HPDE6-E6E7 (cell line): Measurements from ENCODE around the gene ERBB4.

ENCODE experiments used
- DNase-seq: peaks from one replicate; pipeline ENCODE4 v3.0.0; 2011; ENCODE audit warnings: missing footprints; ENCODE audit errors: extremely low spot score

ERBB4 gene

DNA sequence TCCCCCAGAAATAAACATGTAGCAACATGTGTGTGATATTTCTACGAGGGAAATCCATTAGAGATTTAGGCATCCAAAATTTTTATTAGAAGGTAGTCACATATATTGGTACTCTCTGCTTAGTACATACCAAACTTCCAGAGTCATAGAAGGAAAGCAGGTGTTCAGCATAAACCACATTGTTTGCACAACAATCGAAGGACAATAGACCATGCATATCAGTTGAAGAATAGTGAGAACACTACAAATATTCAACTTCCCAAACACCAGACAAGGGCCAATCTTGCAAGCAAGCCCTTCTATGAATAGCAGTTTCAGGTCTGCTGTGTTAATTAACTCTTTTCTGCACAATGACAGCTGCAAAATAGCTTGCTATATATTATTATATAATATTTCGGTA is 702.2 kb downstream of the ERBB4 start:
- no peak for DNase-seq

GRCh38 chr2:211835695-211836094 is 702.9 kb downstream of the ERBB4 start:
- no peak for DNase-seq

DNA sequence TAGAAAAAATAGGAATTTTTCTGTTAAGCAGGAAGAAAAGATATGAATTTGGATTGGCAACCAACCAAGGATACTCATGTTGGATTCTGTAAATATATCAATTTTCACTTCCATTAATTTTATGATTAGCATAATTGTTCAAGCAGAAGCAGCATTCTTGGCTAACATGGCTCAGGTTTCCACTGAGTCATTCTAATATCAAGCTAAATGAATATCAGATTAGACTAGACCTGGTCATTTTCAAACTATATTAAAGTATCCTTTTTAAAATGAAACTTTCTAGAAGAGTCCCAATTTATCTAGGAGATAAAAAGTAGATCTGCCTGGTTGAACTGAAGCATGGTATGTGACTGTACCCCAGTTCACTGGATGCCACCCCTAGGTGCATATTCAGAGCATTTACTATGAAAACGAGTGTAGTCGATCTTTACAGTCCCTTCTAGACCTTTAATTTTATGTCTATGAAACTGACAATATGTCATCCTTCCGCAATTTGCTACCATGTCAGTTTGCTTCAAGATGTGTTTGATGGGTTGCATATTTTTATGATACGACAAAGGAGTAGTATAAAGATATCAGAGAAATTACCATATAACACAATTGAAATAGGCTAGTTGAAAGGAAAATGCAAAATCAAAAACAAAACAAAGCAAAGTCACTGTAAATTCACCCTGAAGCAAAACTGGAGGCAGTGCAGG is 704.9 kb downstream of the ERBB4 start:
- DNase-seq = no peak

DNA sequence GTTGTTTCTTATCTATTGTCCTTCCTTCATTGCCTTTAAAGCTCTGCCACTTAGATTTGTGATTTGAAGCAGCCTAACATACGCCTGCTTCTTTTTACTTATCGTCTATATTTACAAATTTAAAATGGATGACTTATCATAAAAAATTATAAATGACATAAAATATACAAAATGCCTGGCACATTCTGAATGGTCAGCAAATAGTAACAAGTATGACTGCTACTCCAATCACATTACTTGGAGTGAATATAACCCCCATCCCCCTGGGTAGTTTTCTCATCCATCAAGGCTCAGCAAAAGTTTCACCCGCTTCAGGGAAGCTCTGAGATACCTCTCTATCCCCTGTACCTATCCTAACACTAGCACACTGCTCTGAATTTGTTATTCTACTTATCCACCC is 708.9 kb downstream of the ERBB4 start:
- DNase-seq = no peak

GRCh38 chr2:211823886-211824479 is 714.6 kb downstream of the ERBB4 start:
- DNase-seq = no peak

DNA sequence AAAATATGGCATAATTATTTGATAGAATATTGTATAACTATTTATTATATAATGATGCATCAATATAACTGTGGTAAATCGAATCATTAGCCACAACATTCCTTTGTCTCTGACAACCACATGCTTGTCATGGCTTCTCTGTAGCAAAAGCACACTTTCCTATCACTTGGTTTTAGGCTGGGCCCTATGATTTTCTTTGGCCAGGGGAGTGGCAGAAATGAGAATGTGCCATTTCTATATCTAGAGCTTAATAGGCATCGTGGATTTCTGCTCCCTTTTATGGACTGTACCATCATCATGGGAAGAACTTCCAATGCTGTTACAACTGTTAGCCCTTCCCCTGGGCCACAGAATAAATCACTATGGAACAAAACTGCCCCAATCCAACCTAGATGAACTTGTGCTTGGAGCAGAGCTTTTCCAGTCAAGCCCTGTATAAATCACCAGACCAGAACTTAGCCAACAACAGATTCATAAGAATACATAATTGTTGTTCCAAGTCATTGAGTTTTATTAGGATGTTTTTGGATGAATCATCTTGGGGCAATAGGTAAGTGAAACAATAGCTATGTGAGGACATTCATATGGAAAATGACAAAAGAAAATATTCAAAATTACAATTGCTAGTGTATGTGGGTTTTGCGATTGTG is 715.8 kb downstream of the ERBB4 start:
- no peak for DNase-seq

- DNase-seq = no peak
Observed at GRCh38 chr2:211816754-211817153, 721.8 kb downstream of the ERBB4 start.

GRCh38 chr2:211812587-211812986 is 726.0 kb downstream of the ERBB4 start:
- no peak for DNase-seq

DNA sequence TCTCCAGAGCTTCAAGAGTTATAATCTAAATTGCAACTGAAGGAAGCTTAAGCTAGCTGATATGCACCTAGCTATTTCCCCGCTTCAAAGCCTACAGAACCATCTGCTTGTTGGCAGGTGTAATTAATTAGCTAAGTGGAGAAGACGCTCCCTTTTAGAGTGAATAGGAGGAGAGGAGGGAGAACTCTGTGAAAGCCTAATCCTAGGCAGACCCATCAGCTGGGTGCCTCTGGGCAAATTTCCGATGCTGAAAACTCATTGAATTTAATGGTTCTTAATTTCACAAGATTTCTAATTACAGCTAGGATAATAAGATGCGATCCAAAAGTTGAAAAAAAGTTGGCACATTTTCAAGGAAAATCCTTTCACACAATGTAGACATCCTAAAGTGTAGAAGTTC is 735.9 kb downstream of the ERBB4 start:
- no peak for DNase-seq

GRCh38 chr2:211800001-211800400 is 738.6 kb downstream of the ERBB4 start:
- no peak for DNase-seq

GRCh38 chr2:211798868-211799267 is 739.7 kb downstream of the ERBB4 start:
- no peak for DNase-seq

DNA sequence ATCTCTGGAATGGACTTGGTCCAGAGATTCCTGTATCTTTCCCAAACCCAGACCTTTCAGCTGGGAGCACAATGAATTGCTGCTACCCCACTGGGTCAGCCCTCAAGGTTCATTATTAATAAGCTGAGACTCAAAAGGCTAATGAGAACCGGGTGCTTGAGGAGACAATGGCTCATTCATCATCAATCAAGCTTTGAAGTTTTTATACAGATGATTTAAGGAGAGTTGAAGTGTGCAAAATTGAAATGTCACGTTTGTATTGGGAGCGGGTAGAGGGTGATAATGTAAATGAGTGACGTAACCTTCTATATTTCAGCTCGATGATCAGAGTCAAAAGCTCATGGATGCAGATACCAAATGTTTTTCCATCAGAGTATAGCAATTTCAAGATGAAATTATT is 744.9 kb downstream of the ERBB4 start:
- no peak for DNase-seq

GRCh38 chr2:211789982-211790381 is 748.6 kb downstream of the ERBB4 start:
- DNase-seq = no peak

GRCh38 chr2:211766689-211767088 is 771.9 kb downstream of the ERBB4 start:
- DNase-seq = peak; percentile 29

DNA sequence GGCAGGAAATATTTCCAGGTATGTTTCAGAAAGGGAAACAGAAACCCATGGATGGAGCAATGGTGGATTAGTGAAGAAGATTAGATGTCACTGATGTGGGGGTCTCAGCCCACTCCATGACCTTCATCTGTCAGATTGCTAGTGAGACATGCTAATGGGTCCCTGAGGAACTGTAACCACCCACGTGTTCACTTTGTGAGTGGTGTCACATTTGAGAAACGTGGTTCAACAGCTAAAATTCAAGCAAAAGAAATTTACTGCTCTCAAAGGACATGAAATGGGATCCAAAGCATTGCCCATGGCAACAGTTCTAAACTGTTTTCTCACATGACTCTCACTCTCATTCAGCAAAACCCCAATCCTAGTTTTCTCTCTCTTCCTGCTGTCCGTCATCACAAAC is 776.1 kb downstream of the ERBB4 start:
- DNase-seq = no peak

- no peak for DNase-seq
Observed at GRCh38 chr2:211760103-211760502, 778.5 kb downstream of the ERBB4 start.

- no peak for DNase-seq
Observed at GRCh38 chr2:211756266-211756665, 782.3 kb downstream of the ERBB4 start.

GRCh38 chr2:211755187-211755586 is 783.4 kb downstream of the ERBB4 start:
- no peak for DNase-seq

DNA sequence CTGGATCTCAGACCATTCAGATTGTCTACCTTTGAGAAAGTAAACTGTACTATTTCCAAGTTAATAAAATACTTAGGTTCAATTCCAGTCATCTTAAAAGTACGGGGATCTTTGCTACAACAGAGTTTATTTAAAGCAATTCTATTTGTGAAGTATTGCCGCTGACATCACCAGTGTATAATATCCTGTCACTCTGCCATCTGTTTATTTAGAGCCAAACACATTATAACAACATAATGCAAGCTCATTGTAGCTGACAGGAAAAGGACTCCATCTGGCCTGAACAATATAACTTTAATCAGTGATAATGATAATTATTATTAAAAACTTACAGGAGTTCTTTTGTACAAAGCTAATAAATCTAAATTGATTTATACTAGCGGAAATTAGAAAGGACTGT is 786.8 kb downstream of the ERBB4 start:
- no peak for DNase-seq

GRCh38 chr2:211748339-211748738 is 790.3 kb downstream of the ERBB4 start:
- DNase-seq = no peak

- DNase-seq = peak; percentile 57
Observed at GRCh38 chr2:211745295-211746097, 793.1 kb downstream of the ERBB4 start.

DNA sequence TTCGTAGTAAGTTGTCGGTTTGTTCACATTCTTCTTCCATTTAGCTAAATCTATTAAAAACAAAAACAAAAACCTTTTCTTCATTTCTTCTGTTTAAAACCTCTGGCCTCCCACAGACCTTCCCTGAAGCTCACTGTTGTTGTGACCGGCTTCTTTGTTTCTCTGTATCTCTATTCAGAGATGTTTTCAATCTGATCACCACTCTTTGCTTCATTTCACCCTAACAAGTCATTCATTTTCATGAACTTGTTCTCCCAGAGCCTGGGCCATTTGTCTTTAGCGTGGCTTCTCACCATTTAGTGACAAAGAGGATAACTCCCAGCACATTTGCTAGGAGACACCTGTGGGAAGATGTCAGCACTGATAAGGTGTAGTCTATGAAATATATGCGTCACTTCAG is 794.2 kb downstream of the ERBB4 start:
- DNase-seq = no peak
